HG02870 (cell line): ENCODE results near the gene SRGAP1.
"Not testable (repeated sequence)": the region's sequence is repeated elsewhere in the genome, so short reads cannot be mapped to it uniquely, and the experiment has no call there.

Source experiments
- ATAC-seq: cut with Tn5 transposase; IDR thresholded peaks from one replicate; pipeline ENCODE4 v1.9.1; 2021; ENCODE audit warnings: mild to moderate bottlenecking, moderate library complexity; ENCODE audit not compliant: unreplicated experiment

SRGAP1 gene

DNA sequence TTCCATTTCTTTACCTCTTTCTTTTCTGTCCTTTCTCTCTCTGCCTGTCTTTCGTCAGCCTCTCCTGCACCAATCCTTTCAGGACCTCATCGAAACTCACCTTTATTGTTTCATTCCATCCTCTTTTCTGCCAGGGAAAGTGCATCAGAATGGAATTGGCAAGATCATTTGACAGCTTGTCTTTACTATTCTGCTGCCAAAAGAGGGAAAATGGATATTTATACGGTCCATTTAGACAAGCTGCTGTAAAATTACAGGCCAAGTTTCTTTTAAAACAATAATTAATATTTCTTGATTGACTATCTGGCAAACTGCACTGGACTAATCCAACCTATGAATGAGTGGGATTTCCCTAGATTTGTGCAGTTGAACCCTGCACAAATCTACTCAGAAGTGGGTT lies 7.6 kb upstream of the SRGAP1 start:
- no peak for ATAC-seq

DNA sequence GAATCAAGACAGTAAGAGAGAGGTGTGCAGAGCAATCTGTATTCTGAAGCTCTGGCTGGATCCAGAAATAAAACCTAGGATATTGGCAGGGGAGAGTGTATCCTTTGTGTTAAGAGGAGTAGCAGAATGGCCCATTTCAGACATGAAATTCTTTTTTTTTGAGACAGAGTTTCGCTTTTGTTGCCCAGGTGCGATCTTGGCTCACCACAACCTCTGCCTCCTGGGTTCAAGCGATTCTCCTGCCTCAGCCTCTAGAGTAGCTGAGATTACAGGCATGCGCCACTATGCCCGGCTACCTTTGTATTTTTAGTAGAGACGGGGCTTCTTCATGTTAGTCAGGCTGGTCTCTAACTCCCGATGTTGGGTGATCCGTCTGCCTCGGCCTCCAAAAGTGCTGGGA lies 6.1 kb upstream of the SRGAP1 start:
- no peak for ATAC-seq

DNA sequence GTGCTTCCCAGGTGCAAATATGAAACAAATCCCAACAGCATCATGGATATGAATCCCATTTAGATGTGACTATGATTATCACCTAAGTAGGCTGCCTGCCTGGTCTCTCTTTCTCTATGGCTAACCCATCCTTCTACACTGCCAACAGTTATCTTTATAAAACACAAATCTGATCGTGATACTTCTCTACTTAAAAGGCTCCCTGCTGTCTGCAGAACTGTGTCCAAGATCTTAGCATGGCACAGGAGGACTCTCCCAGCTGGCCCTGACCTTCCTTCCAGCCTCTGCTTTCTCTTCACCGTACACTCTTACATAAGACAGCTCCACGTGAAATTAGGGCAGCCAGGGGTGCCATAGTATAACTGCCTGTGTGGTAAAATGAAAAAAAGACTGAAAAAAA lies 3.5 kb upstream of the SRGAP1 start:
- ATAC-seq: no peak

DNA sequence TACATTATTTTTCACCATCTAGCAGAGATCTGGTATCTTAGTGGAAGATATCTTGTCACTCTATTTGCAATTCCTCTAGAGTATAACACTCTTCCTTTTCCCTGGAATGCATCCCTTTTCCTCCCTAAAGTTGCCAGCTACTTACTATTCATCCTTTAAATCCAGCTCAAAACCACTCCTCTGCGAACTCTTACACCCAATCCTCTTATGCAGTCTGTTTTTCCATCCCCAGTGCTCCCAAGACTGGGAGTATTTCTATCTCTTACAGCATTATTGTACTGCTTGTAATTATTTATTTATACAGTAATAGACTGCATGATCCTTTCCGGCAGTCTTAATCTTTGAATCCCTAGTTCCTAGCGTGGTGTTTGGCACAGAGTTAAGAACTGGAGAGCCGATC lies 2.9 kb upstream of the SRGAP1 start:
- no peak for ATAC-seq

- ATAC-seq: not testable (repeated sequence)
These were observed 1.8 kb upstream of the SRGAP1 start for GRCh38 chr12:63842750-63843149.

DNA sequence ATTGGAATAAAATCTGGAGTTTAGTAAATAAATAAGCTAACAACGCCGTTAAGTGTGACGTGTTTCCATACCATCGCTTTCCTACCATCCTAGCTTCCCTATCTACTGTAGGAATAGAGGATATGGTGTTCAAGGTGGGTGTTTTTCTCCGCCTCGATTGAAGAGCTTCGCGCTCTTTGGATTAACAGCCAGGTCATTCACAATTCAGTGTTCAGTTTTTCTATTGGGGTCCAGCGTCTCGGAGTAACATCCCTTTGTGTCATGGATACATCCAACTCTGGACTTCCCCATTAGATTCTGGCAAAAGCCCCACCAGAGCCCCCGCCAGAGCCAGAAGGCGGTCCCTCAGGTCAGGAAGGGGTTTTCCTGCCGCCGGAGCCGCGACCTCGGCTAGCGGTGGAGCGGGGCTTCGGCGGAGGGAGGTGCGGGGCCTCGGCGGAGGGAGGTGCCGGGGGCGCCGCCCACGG lies 1.2 kb upstream of the SRGAP1 start:
- no peak for ATAC-seq

- ATAC-seq: peak; percentile 95
These were observed 644 bp upstream of the SRGAP1 start for GRCh38 chr12:63843721-63844390.

DNA sequence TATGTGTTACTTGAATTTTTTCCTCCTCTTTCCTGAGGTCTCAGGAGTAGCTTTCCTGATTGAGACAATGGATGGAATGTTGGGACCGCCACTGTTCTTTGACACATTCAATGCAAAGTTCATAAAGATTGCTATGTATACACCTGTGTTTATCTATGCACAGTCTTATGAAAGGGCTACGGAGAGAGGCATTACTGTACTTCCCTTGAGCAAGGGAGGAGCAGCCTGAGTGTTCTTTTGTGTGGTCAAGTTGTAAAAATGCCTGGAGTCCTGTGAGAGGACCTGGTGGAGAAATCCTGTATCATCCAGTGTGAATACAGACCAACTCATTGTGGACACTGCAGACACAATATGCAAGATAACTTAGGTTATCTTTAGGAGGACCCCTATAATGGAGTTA lies 1.2 kb downstream of the SRGAP1 start:
- ATAC-seq: no peak

DNA sequence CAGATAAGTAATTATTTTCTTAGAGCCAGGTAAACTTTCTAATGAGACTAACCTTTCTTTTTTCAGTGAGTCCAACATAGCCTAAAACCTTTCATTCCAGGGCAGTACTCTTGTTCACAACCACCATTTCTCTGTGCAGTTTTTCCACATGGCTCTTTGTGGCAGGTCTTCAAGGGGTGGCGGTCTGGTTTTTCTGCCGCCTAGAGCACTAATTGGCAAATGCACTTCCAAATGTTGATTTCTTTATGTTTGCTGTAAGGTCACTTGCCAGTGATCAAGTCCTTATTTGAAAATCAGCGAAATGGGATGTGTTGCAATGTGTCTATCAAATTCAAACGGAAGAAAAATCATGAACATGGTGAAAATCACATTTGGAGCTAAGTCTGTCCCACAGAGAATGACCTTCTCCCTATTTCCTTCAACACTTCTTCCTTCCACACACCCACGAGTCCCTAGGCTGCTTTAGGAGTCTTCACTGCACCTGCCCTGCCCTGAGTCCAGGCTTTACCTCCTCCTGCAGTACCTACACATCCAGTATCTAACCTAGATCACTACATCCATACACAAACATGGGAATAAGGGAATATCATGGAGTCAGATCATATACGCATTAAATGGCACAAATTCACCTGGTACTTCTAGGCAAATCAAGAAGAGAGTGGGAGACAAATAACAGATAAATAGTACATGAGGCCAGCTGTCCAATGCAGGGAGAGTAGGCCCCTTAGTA lies 1.9 kb downstream of the SRGAP1 start:
- no peak for ATAC-seq

GRCh38 chr12:63848450-63848849 lies 4.0 kb downstream of the SRGAP1 start:
- no peak for ATAC-seq

DNA sequence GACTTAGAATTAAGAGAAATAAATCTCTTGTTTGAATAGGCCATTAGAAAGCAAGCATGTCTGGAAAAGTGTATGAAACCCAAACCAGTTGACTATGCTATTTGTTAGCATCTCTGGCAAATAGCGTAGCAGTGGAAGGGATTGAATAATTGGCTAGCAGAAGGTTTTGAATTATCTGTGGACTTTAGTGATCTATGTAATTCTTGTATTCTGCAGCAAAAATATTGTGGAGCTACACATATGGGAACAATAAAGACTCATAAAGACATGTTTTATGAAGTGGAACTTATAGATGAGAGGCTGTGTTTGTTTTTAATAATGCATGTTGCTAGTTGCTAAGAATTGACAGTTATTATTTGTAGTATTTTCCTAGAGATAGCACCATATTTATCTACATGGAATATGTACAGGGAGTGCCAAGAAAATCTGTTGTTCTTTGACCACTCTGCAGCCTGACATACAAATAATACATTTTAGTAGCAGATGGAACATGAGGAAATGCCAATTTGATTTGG lies 4.7 kb downstream of the SRGAP1 start:
- ATAC-seq: no peak

- no peak for ATAC-seq
These were observed 5.1 kb downstream of the SRGAP1 start for GRCh38 chr12:63849641-63850040.

- ATAC-seq: no peak
These were observed 9.5 kb downstream of the SRGAP1 start for GRCh38 chr12:63853978-63854377.

- no peak for ATAC-seq
These were observed 10.8 kb downstream of the SRGAP1 start for GRCh38 chr12:63855299-63855698.

- no peak for ATAC-seq
These were observed 13.5 kb downstream of the SRGAP1 start for GRCh38 chr12:63857771-63858670.

GRCh38 chr12:63859880-63860279 lies 15.4 kb downstream of the SRGAP1 start:
- ATAC-seq: not testable (repeated sequence)

GRCh38 chr12:63862187-63862968 lies 17.9 kb downstream of the SRGAP1 start:
- no peak for ATAC-seq

GRCh38 chr12:63862969-63863230 lies 18.4 kb downstream of the SRGAP1 start:
- no peak for ATAC-seq

GRCh38 chr12:63863658-63864453 lies 19.4 kb downstream of the SRGAP1 start:
- ATAC-seq: no peak

- no peak for ATAC-seq
These were observed 19.9 kb downstream of the SRGAP1 start for GRCh38 chr12:63864454-63864706.
